ENCODE results near the gene STARD13. TPM values are rescaled to one million over a fixed set of nuclear protein-coding genes. Genes with fewer than 3 reads are reported as not detected.

STARD13 gene
- total RNA-seq, 1 donor from 2014 or later: 2.0 TPM

DNA sequence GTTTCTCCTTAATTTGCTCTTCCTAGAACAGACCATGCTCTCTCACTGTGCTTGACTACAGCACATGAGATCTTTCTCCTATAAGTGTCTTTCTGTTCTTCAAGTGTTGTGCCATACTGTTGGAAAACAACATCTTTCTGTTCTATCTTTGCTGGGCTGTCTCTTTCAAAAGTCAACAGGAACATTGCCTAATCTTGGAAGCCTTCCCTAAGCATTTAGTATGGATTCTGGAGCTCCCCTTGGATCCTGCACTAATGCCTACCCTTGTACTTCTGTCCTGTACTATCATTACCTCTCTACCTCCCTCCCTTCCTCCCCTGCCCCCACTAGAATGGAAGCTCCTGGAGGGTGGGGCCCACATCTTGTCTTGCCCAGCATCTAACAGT is 26.8 kb downstream of the STARD13 start:
- Histone ChIP-seq H3K27ac (no peak overlapping the region), H3K36me3 (no peaks in the 10 kb centered on the region), H3F3A (ENCODE audit: low read depth) (no peaks in the 10 kb centered on the region), H2AFZ (replicated peaks) (no peak overlapping the region), H3K9me3 (ENCODE audit: low read depth) (no peaks in the 10 kb centered on the region), H3K4me3 (no peak overlapping the region), H3K27me3 (no peaks in the 10 kb centered on the region), H3K4me1 (no peaks in the 10 kb centered on the region), H3K4me2 (no peak overlapping the region), H4K20me1 (ENCODE audit: low read depth) (no peaks in the 10 kb centered on the region), H3K9ac (no peak overlapping the region), H3K79me2 (ENCODE audit: low read depth) (no peaks in the 10 kb centered on the region)
- TF ChIP-seq EZH2phosphoT487 (IDR thresholded peaks at IDR 0.05): no peak
- TF ChIP-seq EZH2 (IDR thresholded peaks at IDR 0.05): no peak
- no peak for TF ChIP-seq CTCF (IDR thresholded peaks at IDR 0.05)
- Mint-ChIP-seq H3K9me3 (no peaks in the 10 kb centered on the region), H3K27me3 (ENCODE audit: insufficient read depth, low read depth) (peaks cover 2% of the 10 kb centered on the region), H3K4me3 (no peak overlapping the region), H3K27ac (no peak overlapping the region), H3K36me3 (no peaks in the 10 kb centered on the region), H3K4me1 (peaks cover 22% of the 10 kb centered on the region)
- no peak for DNase-seq (ENCODE audit: low spot score)

- no peak overlapping the region for H3K27ac Mint-ChIP-seq
- Histone ChIP-seq H3K4me1 (no peaks in the 10 kb centered on the region), H3K36me3 (no peaks in the 10 kb centered on the region), H3K9me3 (ENCODE audit: low read depth) (no peaks in the 10 kb centered on the region), H3K79me2 (ENCODE audit: low read depth) (no peaks in the 10 kb centered on the region), H3K4me3 (no peak overlapping the region), H3K9ac (no peak overlapping the region), H3K27ac (no peak overlapping the region), H3K27me3 (no peaks in the 10 kb centered on the region), H2AFZ (replicated peaks) (no peak overlapping the region), H3K4me2 (no peak overlapping the region), H3F3A (ENCODE audit: low read depth) (no peaks in the 10 kb centered on the region), H4K20me1 (ENCODE audit: low read depth) (no peaks in the 10 kb centered on the region)
- no peaks in the 10 kb centered on the region for H3K9me3 Mint-ChIP-seq
- H3K4me3 Mint-ChIP-seq: no peak overlapping the region
- DNase-seq (ENCODE audit: low spot score): no peak
- peaks cover 22% of the 10 kb centered on the region for H3K4me1 Mint-ChIP-seq
- no peak for TF ChIP-seq EZH2 (IDR thresholded peaks at IDR 0.05)
- no peak for TF ChIP-seq EZH2phosphoT487 (IDR thresholded peaks at IDR 0.05)
- TF ChIP-seq CTCF (IDR thresholded peaks at IDR 0.05): no peak
- H3K36me3 Mint-ChIP-seq: no peaks in the 10 kb centered on the region
- H3K27me3 Mint-ChIP-seq (ENCODE audit: insufficient read depth, low read depth): no peaks in the 10 kb centered on the region
These were observed 27.4 kb downstream of the STARD13 start for GRCh38 chr13:33257841-33258807.

DNA sequence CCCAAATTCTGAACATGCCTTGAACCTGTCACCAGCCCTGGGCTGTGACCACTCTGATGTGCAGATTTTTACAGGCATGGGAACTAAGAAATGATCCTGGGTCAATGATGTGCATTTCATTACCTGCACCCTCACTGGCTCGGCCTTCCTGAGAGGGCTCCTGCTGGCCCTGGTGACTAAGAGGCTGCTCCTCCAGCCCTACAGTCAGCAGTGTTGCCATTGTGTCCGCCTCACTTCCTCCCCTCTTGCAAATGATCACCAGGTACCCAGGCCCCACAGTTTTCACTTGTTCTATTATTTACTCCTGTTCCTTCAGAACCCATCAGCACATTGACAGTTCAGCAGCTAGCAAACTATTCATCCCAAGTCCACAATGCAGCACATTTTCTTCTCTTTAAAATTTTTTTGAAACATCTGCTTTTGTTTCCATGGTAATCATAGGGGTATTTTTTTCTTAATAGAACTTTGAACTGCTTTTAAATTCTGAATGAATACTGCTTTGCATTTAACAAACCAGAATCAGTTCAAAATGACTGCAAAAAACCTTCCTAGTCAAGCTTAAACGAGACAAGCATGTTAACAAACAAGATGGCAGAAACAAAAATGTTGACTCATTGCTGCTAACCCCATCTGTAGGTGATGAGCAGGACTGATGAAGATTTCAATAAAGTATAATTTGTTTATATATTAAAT is 29.3 kb downstream of the STARD13 start:
- H3K4me3 ChIP-seq: no peak overlapping the region
- Mint-ChIP-seq H3K9me3 (no peaks in the 10 kb centered on the region), H3K4me1 (peaks cover 22% of the 10 kb centered on the region)

More for the DNA sequence above, 29.3 kb downstream of the STARD13 start:
- H3K79me2 ChIP-seq (ENCODE audit: low read depth): no peaks in the 10 kb centered on the region
- Mint-ChIP-seq H3K36me3 (no peaks in the 10 kb centered on the region), H3K4me3 (no peak overlapping the region), H3K27ac (no peak overlapping the region), H3K27me3 (ENCODE audit: insufficient read depth, low read depth) (no peaks in the 10 kb centered on the region)
- H3K4me1 ChIP-seq: no peaks in the 10 kb centered on the region
- H3K36me3 ChIP-seq: no peaks in the 10 kb centered on the region
- H3K4me2 ChIP-seq: no peak overlapping the region
- TF ChIP-seq EZH2phosphoT487 (IDR thresholded peaks at IDR 0.05) (no peak), EZH2 (IDR thresholded peaks at IDR 0.05) (no peak), CTCF (IDR thresholded peaks at IDR 0.05) (no peak)
- no peaks in the 10 kb centered on the region for H4K20me1 ChIP-seq (ENCODE audit: low read depth)
- H3K9me3 ChIP-seq (ENCODE audit: low read depth): no peaks in the 10 kb centered on the region
- no peak overlapping the region for H3K9ac ChIP-seq
- H3K27me3 ChIP-seq: no peaks in the 10 kb centered on the region
- H2AFZ ChIP-seq (replicated peaks): no peak overlapping the region
- no peak overlapping the region for H3K27ac ChIP-seq
- H3F3A ChIP-seq (ENCODE audit: low read depth): no peaks in the 10 kb centered on the region
- no peak for DNase-seq (ENCODE audit: low spot score)
